ENCODE data around the gene MTHFD2. TPM values are rescaled to one million over a fixed set of nuclear protein-coding genes. Genes with fewer than 3 reads are reported as not detected.

MTHFD2 gene
- total RNA-seq, 1 donor from 2014 or later = 365 TPM

DNA sequence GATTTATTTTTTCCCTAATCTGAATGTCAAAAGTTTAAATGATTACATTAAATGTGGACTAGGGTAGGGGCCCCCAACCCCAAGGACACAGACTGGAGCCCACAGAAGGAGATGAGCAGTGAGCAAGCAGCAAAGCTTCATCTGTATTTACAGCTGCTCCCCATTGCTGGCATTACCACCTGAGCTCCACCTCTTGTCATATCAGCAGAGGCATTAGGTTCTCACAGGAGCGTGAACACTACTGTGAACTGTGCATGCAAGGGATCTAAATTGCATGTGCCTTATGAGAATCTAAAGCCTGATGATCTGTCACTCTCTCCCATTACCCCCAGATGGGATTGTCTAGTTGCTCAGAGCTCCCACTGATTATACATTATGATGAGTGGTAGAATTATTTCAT, 23.5 kb upstream of the MTHFD2 start:
- Histone ChIP-seq H3K4me2 (ENCODE audit: low read length) (no peak overlapping the region), H3K79me2 (ENCODE audit: insufficient read depth, low read length) (peaks cover 76% of the 10 kb centered on the region), H2AFZ (ENCODE audit: low read depth, low read length) (no peak overlapping the region), H3K36me3 (ENCODE audit: insufficient read depth, low read length) (peaks cover 12% of the 10 kb centered on the region), H4K20me1 (ENCODE audit: insufficient read depth, low read length) (peaks cover 52% of the 10 kb centered on the region), H3K9ac (ENCODE audit: low read length) (no peak overlapping the region), H3K9me3 (ENCODE audit: insufficient read depth, low read depth, low read length) (no peaks in the 10 kb centered on the region), H3K27me3 (ENCODE audit: insufficient read depth, low read length) (no peaks in the 10 kb centered on the region), H3K4me1 (ENCODE audit: insufficient read depth, low read length) (peaks cover 2% of the 10 kb centered on the region), H3K27ac (ENCODE audit: low read depth, low read length) (no peak overlapping the region), H3K4me3 (ENCODE audit: insufficient read depth, low read depth, low read length) (no peak overlapping the region)
- TF ChIP-seq EZH2 (IDR thresholded peaks at IDR 0.05; ENCODE audit: insufficient read depth, low read length) = no peak
- no peak for TF ChIP-seq CTCF (IDR thresholded peaks at IDR 0.05; ENCODE audit: insufficient read depth, low read depth, low read length)
- DNase-seq (ENCODE audit: low read depth) = no peak
- no peak overlapping the region for H3K4me3 Mint-ChIP-seq (ENCODE audit: unreplicated experiment)
- no peak overlapping the region for H3K27ac Mint-ChIP-seq (ENCODE audit: unreplicated experiment)
- FAIRE-seq = no peak
- H3K36me3 Mint-ChIP-seq (ENCODE audit: low read depth, unreplicated experiment) = peaks cover 10% of the 10 kb centered on the region
- no peaks in the 10 kb centered on the region for H3K9me3 Mint-ChIP-seq (ENCODE audit: unreplicated experiment)
- no peaks in the 10 kb centered on the region for H3K27me3 Mint-ChIP-seq (ENCODE audit: low read depth, unreplicated experiment)
- peaks cover 6% of the 10 kb centered on the region for H3K4me1 Mint-ChIP-seq (ENCODE audit: low read depth, unreplicated experiment)

- peak overlapping the region; percentile 94 for H3K9ac ChIP-seq (ENCODE audit: low read length)
- Mint-ChIP-seq H3K9me3 (ENCODE audit: unreplicated experiment) (no peaks in the 10 kb centered on the region), H3K36me3 (ENCODE audit: low read depth, unreplicated experiment) (peaks cover 10% of the 10 kb centered on the region), H3K4me3 (ENCODE audit: unreplicated experiment) (peak overlapping the region; percentile 96), H3K27ac (ENCODE audit: unreplicated experiment) (peak overlapping the region; percentile 81), H3K27me3 (ENCODE audit: low read depth, unreplicated experiment) (no peaks in the 10 kb centered on the region), H3K4me1 (ENCODE audit: low read depth, unreplicated experiment) (peaks cover 6% of the 10 kb centered on the region)
- DNase-seq (ENCODE audit: low read depth) (no peak), FAIRE-seq (no peak)
- H3K36me3 ChIP-seq (ENCODE audit: insufficient read depth, low read length) = no peaks in the 10 kb centered on the region
- no peaks in the 10 kb centered on the region for H3K27me3 ChIP-seq (ENCODE audit: insufficient read depth, low read length)
- no peaks in the 10 kb centered on the region for H3K9me3 ChIP-seq (ENCODE audit: insufficient read depth, low read depth, low read length)
- peak overlapping the region; percentile 83 for H3K27ac ChIP-seq (ENCODE audit: low read depth, low read length)
- H3K4me1 ChIP-seq (ENCODE audit: insufficient read depth, low read length) = peaks cover 2% of the 10 kb centered on the region
- peak overlapping the region; percentile 93 for H3K4me3 ChIP-seq (ENCODE audit: insufficient read depth, low read depth, low read length)
- H4K20me1 ChIP-seq (ENCODE audit: insufficient read depth, low read length) = peaks cover 44% of the 10 kb centered on the region
- TF ChIP-seq CTCF (IDR thresholded peaks at IDR 0.05; ENCODE audit: insufficient read depth, low read depth, low read length) = no peak
- TF ChIP-seq EZH2 (IDR thresholded peaks at IDR 0.05; ENCODE audit: insufficient read depth, low read length) = no peak
- peaks cover 59% of the 10 kb centered on the region for H3K79me2 ChIP-seq (ENCODE audit: insufficient read depth, low read length)
- H3K4me2 ChIP-seq (ENCODE audit: low read length) = peak overlapping the region; percentile 86
- H2AFZ ChIP-seq (ENCODE audit: low read depth, low read length) = no peak overlapping the region
Observed at GRCh38 chr2:74177696-74178095, 20.7 kb upstream of the MTHFD2 start.

GRCh38 chr2:74178211-74179062, 20.0 kb upstream of the MTHFD2 start, which contains the start of gene MOB1A:
Gene MOB1A (minus strand): TSS chr2:74178879. CDS start chr2:74178674, 205 bp downstream.
- Mint-ChIP-seq H3K4me3 (ENCODE audit: unreplicated experiment) (peak within 1 kb of the TSS; percentile 96), H3K4me1 (ENCODE audit: low read depth, unreplicated experiment) (peaks cover 6% of the 10 kb centered on the region), H3K27me3 (ENCODE audit: low read depth, unreplicated experiment) (no peaks in the 10 kb centered on the region), H3K36me3 (ENCODE audit: low read depth, unreplicated experiment) (peaks cover 10% of the 10 kb centered on the region), H3K27ac (ENCODE audit: unreplicated experiment) (peak within 1 kb of the TSS; percentile 91), H3K9me3 (ENCODE audit: unreplicated experiment) (no peaks in the 10 kb centered on the region)
- H3K27ac ChIP-seq (ENCODE audit: low read depth, low read length) = peak within 1 kb of the TSS; percentile 83
- no peaks in the 10 kb centered on the region for H3K9me3 ChIP-seq (ENCODE audit: insufficient read depth, low read depth, low read length)
- no peaks in the 10 kb centered on the region for H3K27me3 ChIP-seq (ENCODE audit: insufficient read depth, low read length)
- peak; percentile 95 for DNase-seq (ENCODE audit: low read depth)
- H3K4me3 ChIP-seq (ENCODE audit: insufficient read depth, low read depth, low read length) = peak within 1 kb of the TSS; percentile 93
- peaks cover 52% of the 10 kb centered on the region for H3K79me2 ChIP-seq (ENCODE audit: insufficient read depth, low read length)
- peaks cover 39% of the 10 kb centered on the region for H4K20me1 ChIP-seq (ENCODE audit: insufficient read depth, low read length)
- H3K4me2 ChIP-seq (ENCODE audit: low read length) = peak within 1 kb of the TSS; percentile 86
- peak within 1 kb of the TSS; percentile 69 for H2AFZ ChIP-seq (ENCODE audit: low read depth, low read length)
- TF ChIP-seq EZH2 (IDR thresholded peaks at IDR 0.05; ENCODE audit: insufficient read depth, low read length) (no peak), CTCF (IDR thresholded peaks at IDR 0.05; ENCODE audit: insufficient read depth, low read depth, low read length) (no peak)
- no peaks in the 10 kb centered on the region for H3K36me3 ChIP-seq (ENCODE audit: insufficient read depth, low read length)
- FAIRE-seq = no peak
- peaks cover 2% of the 10 kb centered on the region for H3K4me1 ChIP-seq (ENCODE audit: insufficient read depth, low read length)
- H3K9ac ChIP-seq (ENCODE audit: low read length) = peak within 1 kb of the TSS; percentile 94

Data from astrocyte (in vitro differentiated cells and primary cell).